B cell (primary cell): Measurements from ENCODE around the gene TTC13.

ENCODE experiments used
- EZH2 ChIP-seq: IDR thresholded peaks from 2 replicates; pipeline ENCODE4 v1.6.1; 2012; ENCODE audit warnings: borderline replicate concordance, low read depth, mild to moderate bottlenecking, moderate library complexity, low read length; ENCODE audit not compliant: insufficient read depth, poor library complexity, severe bottlenecking
- TF ChIP-seq, protein P1 (sequence below): fragments of 200-600 bp; IDR thresholded peaks from one replicate; pipeline ENCODE4 v1.8.0; 2022; ENCODE audit warnings: antibody characterized with exemption, mild to moderate bottlenecking

GRCh38 chr1:230943048-230943593, 35.5 kb downstream of the TTC13 start:
- TF ChIP-seq, protein P1, sequence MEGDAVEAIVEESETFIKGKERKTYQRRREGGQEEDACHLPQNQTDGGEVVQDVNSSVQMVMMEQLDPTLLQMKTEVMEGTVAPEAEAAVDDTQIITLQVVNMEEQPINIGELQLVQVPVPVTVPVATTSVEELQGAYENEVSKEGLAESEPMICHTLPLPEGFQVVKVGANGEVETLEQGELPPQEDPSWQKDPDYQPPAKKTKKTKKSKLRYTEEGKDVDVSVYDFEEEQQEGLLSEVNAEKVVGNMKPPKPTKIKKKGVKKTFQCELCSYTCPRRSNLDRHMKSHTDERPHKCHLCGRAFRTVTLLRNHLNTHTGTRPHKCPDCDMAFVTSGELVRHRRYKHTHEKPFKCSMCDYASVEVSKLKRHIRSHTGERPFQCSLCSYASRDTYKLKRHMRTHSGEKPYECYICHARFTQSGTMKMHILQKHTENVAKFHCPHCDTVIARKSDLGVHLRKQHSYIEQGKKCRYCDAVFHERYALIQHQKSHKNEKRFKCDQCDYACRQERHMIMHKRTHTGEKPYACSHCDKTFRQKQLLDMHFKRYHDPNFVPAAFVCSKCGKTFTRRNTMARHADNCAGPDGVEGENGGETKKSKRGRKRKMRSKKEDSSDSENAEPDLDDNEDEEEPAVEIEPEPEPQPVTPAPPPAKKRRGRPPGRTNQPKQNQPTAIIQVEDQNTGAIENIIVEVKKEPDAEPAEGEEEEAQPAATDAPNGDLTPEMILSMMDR: no peak
- TF ChIP-seq EZH2: no peak
